Measurements from ENCODE around the gene TBC1D21.

Gene TBC1D21

DNA sequence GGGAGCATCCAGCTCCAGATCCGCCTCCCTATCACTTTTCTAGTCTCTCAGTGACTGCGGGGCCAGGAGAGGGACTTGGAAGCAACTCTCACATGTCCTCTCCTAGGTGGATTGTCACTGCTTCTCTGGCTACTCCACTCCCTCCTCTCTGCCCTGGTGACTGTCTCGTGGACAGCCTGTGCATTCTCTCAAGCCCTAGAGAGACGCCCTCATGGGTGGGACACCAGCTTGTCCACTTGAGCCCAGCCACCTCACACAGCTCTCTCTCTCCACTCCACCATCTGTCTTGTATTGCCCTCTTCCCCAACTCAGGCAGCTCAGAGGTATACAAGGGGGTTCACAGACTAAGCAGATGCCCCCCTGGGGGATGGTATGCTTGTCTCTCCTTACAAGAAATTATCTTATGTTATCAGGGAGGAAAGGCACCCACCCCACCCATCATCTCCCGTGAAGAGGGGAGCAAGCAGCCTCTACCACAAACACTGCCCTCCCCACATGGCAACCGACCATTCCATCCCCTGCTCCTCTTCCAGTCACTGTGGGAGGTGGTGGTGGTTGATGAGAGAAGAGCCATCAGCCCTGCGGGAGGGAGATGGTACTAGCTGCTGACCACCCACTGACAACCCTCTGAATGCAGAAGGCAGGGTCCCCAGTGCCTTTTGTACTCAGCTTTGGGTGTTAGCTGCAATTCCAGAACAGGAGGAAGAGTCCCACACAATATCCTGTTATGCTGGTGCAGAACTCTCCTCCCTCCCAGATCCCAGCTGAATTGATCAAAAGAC is 37.3 kb downstream of the TBC1D21 start:
- no peak for DNase-seq

DNA sequence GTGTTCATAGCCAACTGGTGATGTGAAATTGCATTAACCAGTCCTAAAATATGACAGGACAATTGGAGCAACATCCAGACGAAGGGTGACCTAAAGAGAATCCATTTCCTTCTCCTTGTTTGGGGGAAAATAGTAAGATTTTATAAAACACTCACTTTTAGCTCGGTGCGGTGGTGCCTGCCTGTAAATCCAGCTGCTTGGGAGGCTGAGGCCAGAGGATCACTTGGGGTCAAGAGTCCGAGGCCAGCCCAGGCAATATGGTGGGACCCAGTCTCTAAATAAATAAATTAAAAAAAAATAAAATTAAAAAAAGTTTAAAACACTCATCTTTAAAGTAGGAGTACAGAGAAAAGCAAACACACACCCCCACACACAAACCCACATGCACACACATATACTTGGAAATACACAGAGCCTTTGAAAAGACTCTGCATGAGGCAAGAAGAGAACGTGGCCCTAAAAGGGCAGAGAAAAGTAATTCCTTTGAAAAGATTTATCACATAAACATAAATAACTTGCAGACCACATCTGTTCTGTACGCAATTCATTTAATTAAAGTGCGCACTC is 38.7 kb downstream of the TBC1D21 start:
- no peak for DNase-seq

DNA sequence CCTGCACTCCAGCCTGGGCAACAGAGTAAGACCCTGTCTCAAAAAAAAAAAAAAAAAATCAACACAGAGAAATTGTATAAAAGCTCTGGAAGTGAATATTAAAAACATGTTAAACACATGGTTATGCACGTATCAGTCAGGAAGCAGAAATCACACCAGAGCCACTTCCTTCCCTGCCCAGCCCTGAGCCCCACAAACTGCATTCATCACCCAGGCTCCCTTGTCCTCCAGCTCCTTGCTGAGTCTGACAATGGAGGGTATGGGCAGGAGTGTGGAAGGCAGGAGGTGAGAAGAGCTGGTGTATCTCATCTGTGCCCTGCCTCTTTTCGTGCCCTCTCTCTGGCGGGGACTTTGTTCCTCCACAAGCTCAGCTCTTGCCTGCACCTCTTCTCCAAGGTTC is 40.8 kb downstream of the TBC1D21 start:
- no peak for DNase-seq

DNA sequence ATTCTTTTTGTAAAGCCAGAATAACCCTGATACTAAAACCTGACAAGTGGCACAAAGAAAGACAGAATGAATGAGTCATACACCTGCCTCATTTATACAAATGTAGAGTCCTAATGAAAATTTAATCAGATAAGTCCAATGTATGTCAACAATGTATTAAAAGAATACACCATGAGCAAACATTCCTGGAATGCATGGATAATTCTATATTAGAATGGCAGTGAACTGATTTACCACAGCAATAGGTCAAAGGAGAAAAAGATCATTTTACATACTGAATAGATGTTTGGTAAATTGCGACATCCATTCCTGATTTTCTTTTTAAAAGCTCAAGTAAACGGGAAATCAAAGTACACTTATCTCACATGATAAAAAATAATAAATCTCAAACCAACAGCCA is 41.7 kb downstream of the TBC1D21 start:
- DNase-seq, result no peak

DNA sequence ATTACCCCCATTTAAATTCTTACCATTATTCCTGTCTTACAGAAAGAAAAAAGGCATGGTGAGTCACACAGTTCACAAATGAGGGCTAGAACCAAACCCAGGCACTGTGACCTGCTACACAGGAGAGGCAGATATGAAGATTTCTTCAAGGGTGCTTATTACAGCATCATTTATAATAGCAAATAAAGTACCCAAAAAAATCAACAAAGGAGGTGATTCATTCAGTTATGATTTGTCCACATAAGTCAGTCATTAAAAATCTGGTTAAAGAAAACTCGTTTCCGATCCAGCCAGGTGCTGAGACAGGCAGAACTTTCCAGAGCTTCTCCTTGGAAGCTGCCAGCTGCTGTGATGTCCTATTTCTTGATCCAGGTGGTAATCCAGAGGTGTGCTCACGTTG is 45.4 kb downstream of the TBC1D21 start:
- no peak for DNase-seq

DNA sequence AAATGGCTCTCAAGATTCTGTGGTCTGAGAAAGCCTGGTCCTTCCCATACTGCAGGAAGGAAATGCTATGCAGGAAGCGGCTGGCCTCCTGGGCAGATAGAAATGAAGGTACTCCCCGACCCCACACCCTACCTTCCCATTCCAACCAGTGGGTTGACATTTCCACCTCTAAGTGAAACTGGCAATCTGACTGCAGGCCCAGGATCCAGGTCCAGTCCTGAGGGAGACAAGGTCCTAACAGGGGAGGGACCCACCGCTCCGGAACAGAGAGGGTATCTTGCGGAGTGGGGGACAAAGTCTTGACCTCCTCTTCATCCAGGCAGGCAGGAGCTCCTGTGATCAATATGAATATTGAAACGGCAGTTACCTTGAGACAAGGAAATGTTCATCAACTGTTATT is 46.3 kb downstream of the TBC1D21 start:
- DNase-seq, result no peak

DNA sequence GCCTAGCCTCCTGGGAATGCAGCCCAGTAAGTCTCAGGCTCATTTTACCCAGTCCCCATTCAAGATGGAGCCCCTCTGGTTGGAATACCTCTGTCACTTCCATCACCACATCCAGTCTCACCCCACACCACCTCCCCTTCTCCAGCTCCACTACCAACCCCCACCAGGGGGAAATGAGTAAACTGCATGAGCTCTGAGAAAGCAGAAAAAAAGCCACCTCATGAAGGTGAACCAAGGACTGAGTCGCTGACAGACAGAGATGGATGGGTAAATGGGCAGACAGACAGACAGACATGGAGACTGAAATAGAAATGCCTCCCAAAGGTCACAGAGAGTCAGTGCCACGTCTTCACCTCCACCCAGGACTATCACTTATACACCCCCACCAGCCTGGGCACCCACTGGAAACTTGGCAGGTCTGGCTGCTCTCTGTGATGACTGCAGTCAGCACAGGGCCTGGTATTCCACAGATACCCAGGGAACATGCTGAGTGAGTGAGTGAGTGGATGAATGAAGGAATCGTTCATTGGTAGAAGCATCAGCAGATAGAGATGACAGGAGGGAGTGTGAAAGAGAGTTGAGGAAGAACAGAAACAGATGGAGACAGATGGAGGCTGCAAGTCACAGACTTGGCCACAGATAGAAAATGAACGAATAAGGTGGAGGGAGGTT is 48.0 kb downstream of the TBC1D21 start:
- DNase-seq, result no peak

DNA sequence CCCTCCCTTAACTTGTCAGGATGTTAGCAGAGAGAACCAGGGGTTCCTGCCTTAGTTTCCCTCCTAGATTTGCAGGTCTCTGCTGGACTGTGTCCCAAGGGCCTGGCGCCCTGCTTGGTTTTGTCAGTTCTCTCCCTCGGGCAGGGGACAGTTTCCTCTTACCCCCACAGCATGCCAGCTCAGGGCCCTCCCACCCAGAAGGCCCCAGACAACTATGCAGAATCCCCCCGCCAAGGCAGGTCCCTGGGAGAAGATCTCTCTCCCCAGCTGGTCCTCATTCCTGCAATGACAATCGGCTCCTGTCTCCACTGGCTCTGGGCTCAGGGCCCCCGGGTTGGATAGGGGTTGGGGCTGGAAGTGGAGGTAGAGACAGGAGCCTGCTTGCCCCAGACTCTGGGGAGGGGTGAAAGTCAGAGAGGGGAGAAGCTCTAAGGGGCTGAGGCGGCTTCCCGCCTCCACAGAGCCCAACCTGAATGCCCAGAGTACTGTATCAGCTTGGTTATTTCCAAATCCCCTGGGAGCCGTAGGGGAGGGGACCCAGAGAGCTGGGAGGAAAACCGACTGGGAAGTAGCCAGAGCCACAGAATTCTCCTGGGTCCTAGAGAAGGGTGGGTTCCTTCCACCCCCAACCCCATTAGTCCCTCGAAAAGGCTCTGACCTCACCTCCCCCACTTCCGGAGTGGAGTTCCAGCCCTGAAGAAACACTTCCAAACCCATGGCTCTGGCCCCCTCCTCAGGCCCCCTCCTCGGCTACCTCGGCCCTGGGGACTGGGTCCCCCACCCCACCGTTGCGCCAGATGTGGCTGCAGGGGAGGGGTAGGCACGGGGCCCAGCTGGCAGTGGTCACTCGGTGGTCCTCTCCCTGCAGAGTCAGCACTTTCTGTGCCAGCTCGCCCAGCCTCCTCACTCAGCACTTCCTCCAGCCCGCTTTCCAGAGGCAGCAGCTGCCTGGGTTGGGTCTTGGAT is 49.1 kb downstream of the TBC1D21 start:
- peak; percentile 54 for DNase-seq

DNA sequence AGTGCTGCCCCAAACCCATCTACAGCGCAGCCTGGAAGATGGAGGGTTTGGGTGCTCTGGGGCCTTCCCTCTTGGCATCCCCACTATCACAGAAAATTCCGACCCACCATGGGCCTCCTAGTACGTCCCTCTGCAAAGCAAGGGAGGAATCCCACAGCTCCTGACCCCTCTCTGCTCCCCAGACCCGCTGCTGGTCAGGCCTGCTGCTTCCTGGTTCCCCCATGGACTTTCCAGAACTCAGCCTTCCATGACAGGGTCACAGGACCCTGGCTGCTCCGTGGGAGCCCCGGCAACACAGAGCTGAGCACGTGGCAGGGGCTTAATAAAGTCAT is 49.8 kb downstream of the TBC1D21 start:
- no peak for DNase-seq

DNA sequence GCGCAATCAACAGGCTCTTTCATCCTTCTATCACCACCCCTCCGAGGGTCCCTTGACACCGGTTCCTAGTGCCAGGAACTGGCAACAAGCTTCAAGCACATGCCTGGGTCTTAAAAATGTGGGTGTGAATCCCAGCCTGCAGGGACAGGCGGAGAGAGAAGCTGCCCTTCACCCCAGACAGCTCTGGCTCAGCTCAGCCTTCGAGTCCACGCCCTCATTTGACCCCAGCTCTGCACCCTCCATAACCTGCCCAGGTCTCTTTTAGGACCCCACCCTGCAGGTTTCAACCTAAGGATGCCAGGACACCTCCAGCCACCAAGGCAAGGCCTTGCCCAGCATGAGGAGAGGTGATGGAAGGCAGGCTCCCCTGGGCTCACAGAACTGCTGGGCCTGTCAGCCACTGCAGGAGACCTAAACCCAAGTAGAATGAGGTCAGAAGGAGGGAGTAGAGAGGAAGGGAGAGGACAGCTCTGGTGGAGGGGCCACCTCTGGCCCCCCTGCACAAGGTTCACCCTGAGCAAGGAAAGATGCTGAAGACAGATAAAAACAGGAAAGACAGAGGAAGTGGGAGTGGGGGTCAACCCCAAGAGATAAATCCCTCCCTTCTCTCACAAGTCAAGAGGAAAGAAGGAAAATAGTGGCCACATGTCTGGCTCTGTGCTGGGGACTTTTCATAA is 50.3 kb downstream of the TBC1D21 start:
- DNase-seq, result no peak

DNA sequence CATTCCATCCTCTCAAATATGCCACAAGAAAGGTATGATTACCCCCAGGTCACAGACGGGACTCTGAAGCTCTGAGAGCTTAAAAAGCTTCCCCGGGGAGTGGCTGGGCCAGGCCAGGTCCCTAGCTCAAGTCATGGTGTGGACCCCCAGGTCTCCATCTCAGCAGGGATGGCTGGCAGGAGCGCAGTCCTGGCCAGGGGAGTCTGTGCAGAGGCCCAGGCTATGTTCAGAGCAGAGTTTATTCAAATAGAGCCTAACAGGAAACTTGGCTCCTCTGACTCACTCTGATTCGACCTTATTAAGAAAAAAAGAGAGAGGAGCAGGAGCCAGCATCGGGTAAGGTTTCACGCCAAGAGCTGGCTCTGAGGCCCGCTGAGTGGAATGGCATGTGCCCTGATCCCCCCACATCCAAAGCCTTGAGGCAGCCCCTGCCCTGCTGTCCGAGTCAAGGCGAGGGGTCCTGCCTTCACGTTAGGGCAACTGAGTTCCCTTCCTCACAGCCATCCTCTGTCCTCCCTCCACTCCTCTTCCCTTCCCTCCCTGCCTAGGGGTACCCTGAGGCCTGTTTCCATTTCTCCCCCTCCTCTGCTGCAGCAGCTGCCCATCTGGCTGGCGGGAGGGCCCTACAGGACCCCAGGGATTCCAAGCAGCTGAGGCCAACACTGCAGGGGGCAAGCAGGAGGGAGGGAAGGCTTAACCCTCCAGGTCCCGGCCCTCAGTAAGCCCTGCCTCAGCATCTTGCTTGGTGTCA is 51.0 kb downstream of the TBC1D21 start:
- no peak for DNase-seq

DNA sequence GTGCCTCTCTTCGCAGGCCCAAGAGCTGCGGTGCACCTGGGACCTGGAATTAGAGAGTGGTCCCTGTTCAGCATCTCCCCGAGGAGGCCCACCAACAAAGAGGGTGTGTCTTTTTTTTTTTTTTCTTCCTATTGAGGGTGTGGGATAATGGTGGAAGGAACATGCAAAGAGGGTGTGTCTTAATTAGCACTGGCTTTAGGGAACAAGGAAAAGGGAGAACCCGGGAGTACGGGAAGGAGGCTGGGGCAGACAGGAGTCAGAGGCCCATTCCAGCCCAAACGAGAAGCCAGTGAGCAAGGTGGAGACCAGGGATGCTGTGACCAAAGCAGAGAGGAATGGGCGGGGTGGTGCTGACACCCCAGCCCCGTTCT is 52.5 kb downstream of the TBC1D21 start:
- DNase-seq, result no peak

DNA sequence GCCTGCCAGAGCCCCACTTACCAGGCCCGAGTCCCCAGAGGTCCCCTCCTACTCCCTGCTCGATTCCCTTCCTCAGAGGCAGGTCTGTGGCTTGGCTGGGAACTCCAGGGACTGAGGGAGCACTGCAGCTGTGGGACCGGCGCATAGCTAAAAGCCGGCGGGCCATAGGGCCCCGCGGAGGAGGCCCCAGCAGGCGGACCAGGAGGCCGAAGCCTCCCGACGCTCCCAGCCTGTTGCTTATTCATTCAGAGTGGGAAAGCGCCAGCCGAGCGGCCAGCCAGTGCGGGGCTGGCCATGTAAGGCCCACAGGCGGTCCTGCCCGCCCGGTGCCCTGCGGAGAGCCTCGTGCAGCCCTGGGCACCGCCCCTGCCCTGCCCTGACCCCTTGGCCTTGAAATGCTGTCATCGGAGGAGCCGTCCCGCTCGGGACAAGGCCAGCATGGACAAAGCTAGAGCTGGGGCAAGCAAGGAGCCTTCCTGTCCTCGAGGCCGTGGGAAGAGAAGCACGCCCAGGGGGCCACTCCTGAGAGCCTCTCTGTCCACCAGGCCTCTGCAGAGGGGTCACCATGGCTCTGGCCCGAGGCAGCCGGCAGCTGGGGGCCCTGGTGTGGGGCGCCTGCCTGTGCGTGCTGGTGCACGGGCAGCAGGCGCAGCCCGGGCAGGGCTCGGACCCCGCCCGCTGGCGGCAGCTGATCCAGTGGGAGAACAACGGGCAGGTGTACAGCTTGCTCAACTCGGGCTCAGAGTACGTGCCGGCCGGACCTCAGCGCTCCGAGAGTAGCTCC is 53.0 kb downstream of the TBC1D21 start, which contains the start of gene LOXL1:
LOXL1 (plus strand) TSS at position 244 of the 784 bp plus-strand sequence; CDS start at position 566, 322 bp downstream.
- DNase-seq, result peak; percentile 23

DNA sequence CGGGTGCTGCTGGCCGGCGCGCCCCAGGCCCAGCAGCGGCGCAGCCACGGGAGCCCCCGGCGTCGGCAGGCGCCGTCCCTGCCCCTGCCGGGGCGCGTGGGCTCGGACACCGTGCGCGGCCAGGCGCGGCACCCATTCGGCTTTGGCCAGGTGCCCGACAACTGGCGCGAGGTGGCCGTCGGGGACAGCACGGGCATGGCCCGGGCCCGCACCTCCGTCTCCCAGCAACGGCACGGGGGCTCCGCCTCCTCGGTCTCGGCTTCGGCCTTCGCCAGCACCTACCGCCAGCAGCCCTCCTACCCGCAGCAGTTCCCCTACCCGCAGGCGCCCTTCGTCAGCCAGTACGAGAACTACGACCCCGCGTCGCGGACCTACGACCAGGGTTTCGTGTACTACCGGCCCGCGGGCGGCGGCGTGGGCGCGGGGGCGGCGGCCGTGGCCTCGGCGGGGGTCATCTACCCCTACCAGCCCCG is 53.7 kb downstream of the TBC1D21 start:
- DNase-seq, result no peak

DNA sequence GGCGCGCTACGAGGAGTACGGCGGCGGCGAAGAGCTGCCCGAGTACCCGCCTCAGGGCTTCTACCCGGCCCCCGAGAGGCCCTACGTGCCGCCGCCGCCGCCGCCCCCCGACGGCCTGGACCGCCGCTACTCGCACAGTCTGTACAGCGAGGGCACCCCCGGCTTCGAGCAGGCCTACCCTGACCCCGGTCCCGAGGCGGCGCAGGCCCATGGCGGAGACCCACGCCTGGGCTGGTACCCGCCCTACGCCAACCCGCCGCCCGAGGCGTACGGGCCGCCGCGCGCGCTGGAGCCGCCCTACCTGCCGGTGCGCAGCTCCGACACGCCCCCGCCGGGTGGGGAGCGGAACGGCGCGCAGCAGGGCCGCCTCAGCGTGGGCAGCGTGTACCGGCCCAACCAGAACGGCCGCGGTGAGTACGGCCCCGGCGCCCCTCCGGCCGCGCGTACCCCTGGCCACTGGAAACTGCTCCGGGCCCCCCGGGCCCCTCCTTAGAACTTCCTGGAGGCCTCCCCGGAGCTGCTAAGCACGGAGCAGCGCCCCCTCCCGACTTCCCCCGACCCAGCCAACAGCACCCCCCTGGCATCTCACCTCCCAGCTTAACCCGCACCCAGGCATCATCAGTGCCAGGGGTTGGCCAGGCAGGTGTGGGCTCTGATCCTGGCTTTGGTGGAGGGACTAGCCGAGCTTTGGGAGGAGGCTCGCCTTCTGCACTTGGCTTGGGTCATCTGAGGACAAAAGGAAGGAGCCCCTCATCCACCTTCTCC is 54.3 kb downstream of the TBC1D21 start:
- DNase-seq, result peak; percentile 16

DNA sequence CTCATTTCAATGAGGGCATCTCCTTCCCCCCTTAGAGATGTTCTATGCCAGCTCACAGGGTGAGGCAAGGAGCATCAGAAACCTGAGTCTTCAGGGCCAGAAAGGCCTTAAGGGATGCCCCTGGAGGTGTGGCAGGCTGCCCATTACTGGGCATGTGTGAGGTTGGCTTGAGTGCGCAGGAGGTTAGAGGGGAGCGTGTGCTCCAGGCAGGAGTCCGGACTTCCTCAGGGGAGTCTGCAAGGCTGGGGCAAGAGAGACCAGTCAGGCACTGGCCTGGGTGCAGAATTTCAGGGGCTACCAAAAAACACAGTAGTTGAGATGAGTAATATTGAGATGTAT is 54.8 kb downstream of the TBC1D21 start:
- DNase-seq, result no peak

DNA sequence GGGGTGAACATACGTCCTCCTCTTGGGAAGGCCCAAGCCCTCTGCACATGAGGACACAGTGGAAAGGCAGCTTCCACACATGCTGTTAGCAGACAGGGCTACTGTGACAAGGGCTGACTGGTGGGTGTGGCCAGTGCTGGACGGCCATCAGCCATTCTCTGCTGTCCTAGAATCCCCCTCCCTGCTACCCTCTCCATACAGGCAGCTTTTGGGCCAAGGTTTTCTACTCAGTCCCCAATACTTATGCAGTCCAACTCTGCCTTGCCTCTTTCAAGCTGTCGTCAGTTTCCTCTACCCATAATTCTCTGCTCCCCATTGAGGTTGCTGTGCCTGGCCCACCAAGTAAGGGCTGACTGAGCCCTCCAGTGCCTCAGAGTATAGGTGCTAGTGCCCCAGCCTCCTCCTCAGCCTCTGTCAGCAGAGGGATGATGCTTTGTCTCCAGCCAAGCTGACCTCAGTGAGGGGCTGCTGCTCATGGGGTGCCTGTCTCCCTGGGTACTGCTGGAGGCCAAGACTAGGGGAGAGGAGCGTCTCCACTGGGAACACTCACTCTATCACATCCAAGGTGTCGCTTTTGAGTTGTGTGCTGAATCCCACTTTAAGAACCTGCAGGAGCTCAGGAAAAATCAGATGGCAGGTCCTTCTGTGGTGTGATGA is 55.7 kb downstream of the TBC1D21 start:
- no peak for DNase-seq

DNA sequence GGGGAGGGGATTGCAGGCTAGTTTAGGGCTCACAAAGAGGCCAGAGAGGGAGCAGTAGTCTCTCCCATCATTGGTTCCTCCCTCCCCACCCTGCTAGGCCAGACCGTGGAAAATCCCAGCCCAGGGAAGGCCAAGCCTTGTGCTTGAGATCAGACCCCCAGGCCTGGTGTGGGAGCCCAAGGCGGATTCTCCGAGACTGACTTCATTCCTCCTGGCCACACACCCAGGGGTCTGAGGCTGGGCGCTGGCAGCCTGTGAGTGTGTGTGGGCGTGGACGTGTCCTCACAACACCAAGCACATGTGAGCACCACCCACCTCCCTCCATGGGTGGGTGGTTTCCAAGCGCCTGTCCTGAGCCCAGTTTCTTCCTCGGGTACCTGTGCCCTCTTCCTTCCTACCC is 57.0 kb downstream of the TBC1D21 start:
- no peak for DNase-seq

DNA sequence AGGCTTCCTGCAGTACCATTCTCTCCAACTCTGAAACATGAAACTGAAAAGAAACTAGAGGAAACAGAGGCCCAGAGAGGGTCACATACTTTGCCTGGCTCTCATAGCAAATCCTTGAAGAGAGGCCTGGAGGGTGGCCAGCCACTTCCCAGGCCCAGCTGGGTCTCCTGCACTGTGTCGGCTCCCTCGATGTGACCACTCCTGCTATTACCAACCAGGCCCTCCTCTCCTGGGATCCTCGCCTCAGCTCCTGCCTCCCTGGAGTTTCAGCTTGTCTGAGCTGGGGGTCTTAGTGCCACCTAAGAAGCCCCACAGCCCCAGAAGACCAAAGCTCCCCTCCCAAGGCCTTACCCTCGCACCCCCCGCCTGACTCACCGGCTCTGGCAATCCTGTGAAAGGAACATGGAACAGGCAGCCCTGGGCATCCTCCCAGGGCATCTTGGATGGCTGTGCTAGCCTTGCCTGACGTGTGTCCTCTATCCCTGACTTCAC is 57.5 kb downstream of the TBC1D21 start:
- DNase-seq, result no peak
